Endothelial cell of umbilical vein (primary cell): ENCODE results near the gene XIRP1. TPM values are rescaled to one million over a fixed set of nuclear protein-coding genes. Genes with fewer than 3 reads are reported as not detected.

ENCODE experiments used
- BruUV-seq: library from RNA; stranded (reverse); fragments of 400-500 nt; replicated peaks from 2 replicates; lab custom pipeline; 2021; lab: Mats Ljungman, UMichigan
- CTCF ChIA-PET: fragments of 300-600, 350-600 bp; sonication (Branson Sonifier 250); formaldehyde crosslinking; loops from one replicate; lab custom pipeline; 2021; ENCODE audit warnings: antibody characterized with exemption, inconsistent platforms; lab: Charles Lee
- POLR2A ChIA-PET: fragments of 300-600, 350-600 bp; sonication (Branson Sonifier 250); formaldehyde crosslinking; loops from one replicate; lab custom pipeline; 2021; ENCODE audit warnings: antibody characterized with exemption, inconsistent platforms; lab: Charles Lee
- DNase-seq: peaks from one replicate; pipeline ENCODE4 v3.0.0-alpha.2; 2011; ENCODE audit warnings: low read depth, low spot score
- FAIRE-seq: peaks from 2 replicates; lab custom pipeline; 2011; peaks lifted over from hg19 to GRCh38; lab: Jason Lieb, UNC
- H2AFZ ChIP-seq: 2 replicates; pipeline ENCODE4 v1.6.0; 2012; ENCODE audit warnings: low read depth, low read length, control low read depth, inconsistent platforms
- H3K27ac ChIP-seq: 2 replicates; pipeline ENCODE4 v1.5.1; 2011; ENCODE audit warnings: low read depth, mild to moderate bottlenecking, control low read depth, low read length, moderate library complexity; ENCODE audit not compliant: insufficient read depth
- H3K27me3 ChIP-seq, 2 experiments: 2 replicates each; pipeline versions ENCODE4 v1.6.0 to v1.6.1; 2011; ENCODE audit warnings: low read length in 2 of 2, mixed read lengths in 1 of 2; ENCODE audit not compliant: control insufficient read depth in 2 of 2, insufficient read depth in 2 of 2
- H3K36me3 ChIP-seq, 2 experiments: 2 replicates in 1 of 2; 3 replicates in 1 of 2; pipeline ENCODE4 v1.5.1; 2011; ENCODE audit warnings: low read length in 2 of 2, mild to moderate bottlenecking in 1 of 2, moderate library complexity in 1 of 2; ENCODE audit not compliant: control insufficient read depth in 2 of 2, insufficient read depth in 2 of 2; ENCODE audit errors: extremely low read depth in 1 of 2
- H3K4me1 ChIP-seq: 3 replicates; pipeline ENCODE4 v1.5.1; 2011; ENCODE audit warnings: mild to moderate bottlenecking, low read length; ENCODE audit not compliant: control insufficient read depth, insufficient read depth; ENCODE audit errors: extremely low read depth
- H3K4me2 ChIP-seq: 2 replicates; pipeline ENCODE4 v1.6.1; 2011; ENCODE audit warnings: low read length, control low read depth, mixed read lengths; ENCODE audit not compliant: insufficient read depth
- H3K4me3 ChIP-seq, 3 experiments: fragments of 200-600 bp in 1 of 3; sonication (generic), shearing (Covaris generic) in 1 of 3; replicated peaks in 1 of 3; 2 replicates each; pipeline ENCODE4 v1.5.1; 2011 to 2016; ENCODE audit warnings: control low read depth in 3 of 3, low read length in 3 of 3, mild to moderate bottlenecking in 2 of 3, inconsistent platforms in 1 of 3, low read depth in 1 of 3, moderate library complexity in 1 of 3; ENCODE audit not compliant: insufficient read depth in 1 of 3
- H3K79me2 ChIP-seq: 2 replicates; pipeline ENCODE4 v1.6.0; 2012; ENCODE audit warnings: low read length, inconsistent platforms; ENCODE audit not compliant: control insufficient read depth, insufficient read depth
- H3K9ac ChIP-seq: replicated peaks from 2 replicates; pipeline ENCODE3; 2011; ENCODE audit warnings: low read length, control low read depth; ENCODE audit not compliant: insufficient read depth; ENCODE audit errors: extremely low read depth
- H3K9me1 ChIP-seq: replicated peaks from 3 replicates; pipeline ENCODE4 v1.6.0; 2011; ENCODE audit warnings: mild to moderate bottlenecking, low read length; ENCODE audit not compliant: control insufficient read depth, insufficient read depth; ENCODE audit errors: extremely low read depth
- H3K9me3 ChIP-seq: replicated peaks from 2 replicates; pipeline ENCODE4 v1.5.1; 2012; ENCODE audit warnings: low read length, inconsistent platforms; ENCODE audit not compliant: control insufficient read depth, insufficient read depth
- H4K20me1 ChIP-seq: replicated peaks from 2 replicates; pipeline ENCODE3; 2011; ENCODE audit warnings: mild to moderate bottlenecking, low read length; ENCODE audit not compliant: control insufficient read depth, insufficient read depth; ENCODE audit errors: extremely low read depth
- EZH2 ChIP-seq: IDR thresholded peaks from 2 replicates; pipeline ENCODE4 v1.6.1; 2012; ENCODE audit warnings: borderline replicate concordance, low read depth, mild to moderate bottlenecking, moderate library complexity, low read length, inconsistent platforms; ENCODE audit not compliant: severe bottlenecking
- FOS ChIP-seq: IDR thresholded peaks from 2 replicates; pipeline ENCODE4 v1.6.1; 2011; ENCODE audit warnings: mild to moderate bottlenecking, low read length, moderate library complexity, borderline replicate concordance; ENCODE audit not compliant: insufficient read depth
- GATA2 ChIP-seq: IDR thresholded peaks from 2 replicates; pipeline ENCODE4 v1.7.0; 2011; ENCODE audit warnings: low read depth, mild to moderate bottlenecking, moderate library complexity, mixed read lengths, low read length; ENCODE audit not compliant: insufficient read length, insufficient read depth
- JUN ChIP-seq: IDR thresholded peaks from 2 replicates; pipeline ENCODE4 v1.6.1; 2011; ENCODE audit warnings: borderline replicate concordance, low read depth; ENCODE audit not compliant: insufficient read length, insufficient read depth
- MYC ChIP-seq: IDR thresholded peaks from one replicate; pipeline ENCODE4 v1.6.1; 2011; ENCODE audit warnings: mild to moderate bottlenecking, low read depth, low read length
- POLR2A ChIP-seq: IDR thresholded peaks from 2 replicates; pipeline ENCODE4 v1.6.1; 2012; ENCODE audit warnings: low read depth, mild to moderate bottlenecking, control low read depth, low read length
- POLR2AphosphoS5 ChIP-seq: IDR thresholded peaks from 2 replicates; pipeline ENCODE4 v1.6.1; 2012; ENCODE audit warnings: low read depth, mild to moderate bottlenecking, control low read depth, low read length, moderate library complexity; ENCODE audit not compliant: insufficient read depth
- dilution Hi-C: fragments of 300-500 bp; cut with MboI; formaldehyde crosslinking; loops from one replicate; pipeline ENCODE4 v1.15.0; 2019; ENCODE audit warnings: low sequenced_read_pairs; ENCODE audit not compliant: extremely low pct_ligation_motif_present
- intact Hi-C: fragments of 100-400 bp; cut with micrococcal nuclease; formaldehyde crosslinking; loops from one replicate; pipeline ENCODE4 v1.10.0; 2022
- polyA plus RNA-seq, 4 experiments: library from polyadenylated mRNA; depleted of rRNA in 3 of 4; stranded (reverse) in 3 of 4; unstranded in 1 of 4; fragments of >200 nt; gene quantifications; 2 replicates each; pipeline versions ENCODE4 v1.2.1 to v1.2.3, GENCODE V29; 2011 to 2012; ENCODE audit warnings: missing spikeins in 1 of 4
- total RNA-seq: library from RNA; stranded (reverse); gene quantifications from 2 replicates; pipeline ENCODE4 v1.2.3, GENCODE V29; 2021
- TF ChIP-seq, protein P1 (sequence below): IDR thresholded peaks from 2 replicates; pipeline ENCODE4 v1.6.1; 2011; ENCODE audit not compliant: insufficient read depth, insufficient read length
- TF ChIP-seq, protein P2 (sequence below), 2 donors: IDR thresholded peaks; 1 replicate in 1 of 2; 2 replicates in 1 of 2; pipeline ENCODE4 v1.5.1; 2011; ENCODE audit warnings: low read length in 2 of 2, mild to moderate bottlenecking in 2 of 2, moderate library complexity in 2 of 2, control low read depth in 1 of 2, inconsistent platforms in 1 of 2, low read depth in 1 of 2; ENCODE audit not compliant: insufficient read depth in 1 of 2; ENCODE audit errors: extremely low read depth in 1 of 2

XIRP1 gene
- total and polyA plus RNA-seq, 2 donors (not counting 3 experiments of a cell fraction or from before 2014, with no cell fraction given): not detected

DNA sequence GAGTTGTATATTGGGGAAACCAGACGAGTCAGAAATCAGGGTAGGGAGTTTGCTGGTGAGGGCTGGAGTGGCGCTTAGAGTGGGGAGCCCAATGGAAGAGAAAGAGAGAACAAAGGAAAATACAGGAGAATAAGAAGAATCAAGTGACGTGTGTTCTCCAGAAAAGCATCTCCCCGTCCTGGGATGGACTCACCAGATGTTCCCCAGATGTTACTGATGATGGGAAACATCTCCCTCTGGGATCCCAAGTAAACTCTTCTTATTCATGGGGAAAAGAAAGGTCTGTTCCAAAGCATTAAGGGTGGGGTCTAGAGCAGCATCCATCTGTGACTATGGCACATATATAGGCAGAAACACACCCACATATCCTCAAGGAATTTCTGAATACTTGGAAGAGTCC lies 36.0 kb downstream of the XIRP1 start:
- TF ChIP-seq, protein P1, sequence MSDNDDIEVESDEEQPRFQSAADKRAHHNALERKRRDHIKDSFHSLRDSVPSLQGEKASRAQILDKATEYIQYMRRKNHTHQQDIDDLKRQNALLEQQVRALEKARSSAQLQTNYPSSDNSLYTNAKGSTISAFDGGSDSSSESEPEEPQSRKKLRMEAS: no peak
- TF ChIP-seq POLR2A (no peak), POLR2AphosphoS5 (no peak), JUN (no peak), GATA2 (no peak), MYC (no peak), FOS (no peak), EZH2 (no peak)
- TF ChIP-seq, protein P2, sequence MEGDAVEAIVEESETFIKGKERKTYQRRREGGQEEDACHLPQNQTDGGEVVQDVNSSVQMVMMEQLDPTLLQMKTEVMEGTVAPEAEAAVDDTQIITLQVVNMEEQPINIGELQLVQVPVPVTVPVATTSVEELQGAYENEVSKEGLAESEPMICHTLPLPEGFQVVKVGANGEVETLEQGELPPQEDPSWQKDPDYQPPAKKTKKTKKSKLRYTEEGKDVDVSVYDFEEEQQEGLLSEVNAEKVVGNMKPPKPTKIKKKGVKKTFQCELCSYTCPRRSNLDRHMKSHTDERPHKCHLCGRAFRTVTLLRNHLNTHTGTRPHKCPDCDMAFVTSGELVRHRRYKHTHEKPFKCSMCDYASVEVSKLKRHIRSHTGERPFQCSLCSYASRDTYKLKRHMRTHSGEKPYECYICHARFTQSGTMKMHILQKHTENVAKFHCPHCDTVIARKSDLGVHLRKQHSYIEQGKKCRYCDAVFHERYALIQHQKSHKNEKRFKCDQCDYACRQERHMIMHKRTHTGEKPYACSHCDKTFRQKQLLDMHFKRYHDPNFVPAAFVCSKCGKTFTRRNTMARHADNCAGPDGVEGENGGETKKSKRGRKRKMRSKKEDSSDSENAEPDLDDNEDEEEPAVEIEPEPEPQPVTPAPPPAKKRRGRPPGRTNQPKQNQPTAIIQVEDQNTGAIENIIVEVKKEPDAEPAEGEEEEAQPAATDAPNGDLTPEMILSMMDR (IDR thresholded peaks at IDR 0.05; ENCODE audit: extremely low read depth in 1 of 2, insufficient read depth in 1 of 2, low read depth in 1 of 2, low read length in 2 of 2): no peak
- no peaks in the 10 kb centered on the region for H3K36me3 ChIP-seq
- POLR2A ChIA-PET: no interaction called here
- H3K79me2 ChIP-seq: peaks cover 18% of the 10 kb centered on the region
- H3K9me1 ChIP-seq: no peaks in the 10 kb centered on the region
- no peak overlapping the region for H2AFZ ChIP-seq
- intact Hi-C loops: no loop called here
- CTCF ChIA-PET: interaction anchor here (1.0 kb wide), 1 partner anchor 10 kb away, joined by 3 read pairs; no protein-coding TSS in a partner anchor
- H3K4me1 ChIP-seq: peaks cover 9% of the 10 kb centered on the region
- dilution Hi-C loops: no loop called here
- no peak overlapping the region for H3K4me3 ChIP-seq
- no peaks in the 10 kb centered on the region for H3K9me3 ChIP-seq
- no TSS peak for BruUV-seq
- H3K9ac ChIP-seq: no peak overlapping the region
- no peaks in the 10 kb centered on the region for H4K20me1 ChIP-seq
- H3K27me3 ChIP-seq: no peaks in the 10 kb centered on the region
- no peak overlapping the region for H3K4me2 ChIP-seq
- no peak for DNase-seq
- no peak for FAIRE-seq
- no peak overlapping the region for H3K27ac ChIP-seq
